Retinal pigment epithelial cell (primary cell): ENCODE results near the gene ZNF398.
"Not testable (repeated sequence)": the region's sequence is repeated elsewhere in the genome, so short reads cannot be mapped to it uniquely, and the experiment has no call there.

Source experiments
- DNase-seq: peaks from one replicate; pipeline ENCODE4 v3.0.0-alpha.2; 2010; ENCODE audit warnings: low read depth
- H3K4me3 ChIP-seq: 2 replicates; pipeline ENCODE4 v1.5.1; 2011; ENCODE audit warnings: mild to moderate bottlenecking, low read length, control low read depth, moderate library complexity
- CTCF ChIP-seq: conservative IDR thresholded peaks from 2 replicates; pipeline ENCODE4 v1.5.1; 2011; ENCODE audit warnings: low read depth, low read length, control low read depth, inconsistent platforms

The ZNF398 gene

DNA sequence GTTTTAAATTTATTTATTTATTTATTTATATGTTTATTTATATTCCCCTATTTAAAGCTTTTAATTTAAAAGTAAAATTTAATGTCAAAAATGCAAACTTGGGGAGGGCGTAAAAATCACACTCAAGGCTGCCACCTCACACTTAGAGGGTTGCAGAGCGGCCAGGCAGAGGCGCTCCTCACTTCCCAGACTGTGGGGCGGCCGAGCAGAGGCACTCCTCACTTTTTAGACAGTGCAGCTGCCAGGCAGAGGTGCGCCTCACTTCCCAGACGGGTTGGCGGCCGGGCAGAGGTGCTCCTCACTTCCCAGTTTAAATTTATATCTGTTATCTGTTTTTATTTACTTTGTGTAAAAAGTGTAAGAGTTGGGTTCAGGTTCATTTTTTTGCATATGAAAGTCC lies 11.1 kb upstream of the ZNF398 start:
- DNase-seq: no peak
- no peak overlapping the region for H3K4me3 ChIP-seq
- TF ChIP-seq CTCF: no peak

- DNase-seq: no peak
- no peak for TF ChIP-seq CTCF
- H3K4me3 ChIP-seq: no peak overlapping the region
Measured at GRCh38 chr7:149140831-149141230, 6.4 kb upstream of the ZNF398 start.

GRCh38 chr7:149141893-149142292 lies 5.4 kb upstream of the ZNF398 start:
- no peak for DNase-seq
- no peak overlapping the region for H3K4me3 ChIP-seq
- TF ChIP-seq CTCF: no peak

DNA sequence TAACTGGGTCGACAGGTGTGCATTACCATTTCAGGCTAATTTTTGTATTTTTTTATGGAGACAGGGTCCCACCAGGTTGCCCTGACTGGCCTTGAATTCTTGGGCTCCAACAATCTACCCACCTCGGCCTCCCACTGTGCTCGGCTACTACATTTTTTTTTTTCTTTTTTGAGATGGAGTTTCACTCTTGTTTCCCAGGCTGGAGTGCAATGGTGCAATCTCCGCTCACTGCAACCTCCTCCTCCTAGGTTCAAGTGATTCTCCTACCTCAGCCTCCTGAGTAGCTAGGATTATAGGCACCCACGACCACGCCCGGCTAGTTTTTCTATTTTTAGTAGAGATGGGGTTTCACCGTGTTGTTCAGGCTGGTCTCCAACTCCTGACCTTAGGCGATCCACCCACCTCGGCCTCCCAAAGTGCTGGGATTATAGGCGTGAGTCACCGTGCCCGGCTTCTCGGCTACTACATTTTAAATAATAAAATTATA lies 2.8 kb upstream of the ZNF398 start:
- not testable (repeated sequence) for DNase-seq, H3K4me3 ChIP-seq

DNA sequence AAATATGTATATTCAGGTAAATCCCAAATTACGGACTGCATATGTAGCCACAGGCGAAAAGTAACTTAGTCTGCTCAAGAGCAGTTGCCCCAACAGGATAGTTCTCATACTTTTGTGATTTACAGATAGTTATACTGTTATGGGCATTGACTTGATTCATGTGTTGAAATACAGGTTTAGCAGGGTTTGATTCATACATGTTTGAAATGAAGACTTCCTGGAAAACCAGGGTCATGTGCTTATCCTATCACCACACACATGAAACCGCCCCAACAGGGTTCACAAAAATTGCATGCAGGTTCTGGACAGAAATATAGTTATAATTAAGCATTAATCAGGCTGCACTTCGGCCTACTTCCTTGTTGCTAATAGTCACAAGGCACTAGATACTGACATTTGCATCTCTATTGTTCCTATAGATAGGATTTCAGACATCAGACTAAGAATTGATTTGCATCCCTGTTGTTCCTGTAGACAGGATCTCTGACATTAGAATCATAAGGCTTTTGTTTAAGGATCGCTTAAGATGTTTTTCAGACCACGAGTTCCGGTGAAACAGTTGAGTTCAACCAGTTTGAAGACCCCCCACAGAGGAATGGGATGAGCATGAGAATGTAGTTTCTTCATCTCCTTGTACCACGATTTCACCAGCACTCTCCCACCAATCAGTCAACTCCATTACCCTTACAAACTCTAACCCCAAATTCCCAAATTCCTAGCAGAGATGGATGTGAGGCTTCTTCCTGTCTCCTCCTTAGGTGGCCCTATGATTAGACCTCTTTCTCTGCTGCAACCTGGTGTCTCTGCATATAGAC lies 2.0 kb upstream of the ZNF398 start:
- DNase-seq: no peak
- TF ChIP-seq CTCF: no peak
- H3K4me3 ChIP-seq: no peak overlapping the region

DNA sequence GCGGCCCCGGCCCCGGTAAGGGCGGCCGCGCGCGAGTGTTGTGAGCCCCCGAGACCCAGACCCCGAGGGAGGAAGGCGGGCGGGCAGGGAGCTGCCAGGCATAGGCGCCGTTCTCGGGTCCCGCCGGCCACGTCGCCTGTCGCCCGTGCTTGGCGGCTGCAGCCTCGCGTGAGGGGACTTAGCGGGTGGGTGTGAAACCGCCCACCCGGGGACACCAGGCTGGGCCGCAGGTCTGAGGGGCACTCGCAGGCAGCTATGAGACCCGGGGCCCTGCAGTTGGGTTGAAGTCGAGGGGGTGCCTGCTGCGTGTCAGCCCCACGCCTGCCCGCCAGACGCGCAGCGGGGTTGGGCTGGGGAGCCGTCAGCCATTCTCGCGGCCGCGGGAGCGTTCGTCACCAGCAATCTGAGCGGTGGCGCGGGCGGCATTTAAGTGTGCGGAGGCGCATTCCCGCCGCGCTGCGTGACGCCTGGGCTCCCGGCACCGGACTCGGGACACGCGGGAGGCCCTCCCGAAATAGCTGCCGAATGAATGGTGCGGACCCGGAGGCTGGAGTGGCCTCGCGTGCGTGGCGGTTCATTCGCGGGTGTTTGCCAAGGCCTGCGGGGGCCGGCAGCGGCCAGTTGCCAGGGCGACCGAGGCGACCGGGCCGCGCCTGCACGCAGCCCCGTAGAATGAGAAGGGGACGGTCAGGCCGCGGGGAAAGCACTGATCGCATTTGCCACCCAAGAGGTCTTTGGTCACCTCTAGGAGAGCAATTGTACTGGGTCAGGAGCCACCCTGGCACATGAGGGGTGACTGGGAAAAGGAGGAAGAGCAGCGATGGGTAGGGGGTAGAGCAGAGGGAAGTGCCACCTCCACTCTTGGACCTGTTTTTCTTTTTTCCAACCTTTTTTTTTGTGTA lies 750 bp downstream of the ZNF398 start:
- peak overlapping the region; percentile 63 for H3K4me3 ChIP-seq
- no peak for DNase-seq
- TF ChIP-seq CTCF: no peak

DNA sequence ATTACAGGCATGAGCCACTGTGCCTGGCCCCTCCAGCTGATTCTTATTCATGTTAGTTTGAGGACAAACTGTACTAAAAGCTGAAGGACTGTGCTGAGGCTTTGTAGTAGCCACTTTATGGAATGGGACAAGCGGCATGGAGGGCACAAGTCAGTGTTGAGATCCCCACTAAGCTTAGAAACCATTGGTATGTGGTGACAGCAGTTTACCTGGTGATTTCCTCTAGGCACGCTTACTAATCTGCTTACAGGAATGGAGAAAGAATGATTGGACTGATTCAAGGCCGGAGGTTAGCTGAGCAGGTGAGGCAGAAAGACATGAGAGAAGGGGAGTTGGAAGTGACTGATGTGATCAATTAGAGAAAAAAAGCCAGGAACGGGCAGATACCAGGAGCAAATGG lies 3.7 kb downstream of the ZNF398 start:
- TF ChIP-seq CTCF: no peak
- no peak for DNase-seq
- no peak overlapping the region for H3K4me3 ChIP-seq
